ENCODE data around the gene MAMSTR. TPM values are rescaled to one million over a fixed set of nuclear protein-coding genes. Genes with fewer than 3 reads are reported as not detected.

MAMSTR gene
- polyA plus RNA-seq, 1 donor (not counting 4 experiments of a cell fraction or from before 2014, with no cell fraction given), result 0.35 TPM

GRCh38 chr19:48746738-48747575 lies 27.4 kb upstream of the MAMSTR start, which contains the start of gene IZUMO1:
Gene IZUMO1, minus strand, starts transcription at chr19:48746909. Its CDS starts 1,050 bp downstream, at chr19:48745859.
- Histone ChIP-seq H3K9me1 (ENCODE audit: control insufficient read depth, extremely low read depth, insufficient read depth, low read length) (peaks cover 4% of the 10 kb centered on the region), H3K9ac (ENCODE audit: control insufficient read depth, extremely low read depth, insufficient read depth, low read length) (no peak within 1 kb of the TSS), H3K27ac (ENCODE audit: control insufficient read depth, insufficient read depth, low read length) (no peak within 1 kb of the TSS), H3K27me3 (ENCODE audit: control insufficient read depth, extremely low read depth, insufficient read depth, low read length) (no peaks in the 10 kb centered on the region), H3K4me2 (ENCODE audit: control insufficient read depth, extremely low read depth, insufficient read depth, low read depth, low read length) (no peak within 1 kb of the TSS), H2AFZ (ENCODE audit: control insufficient read depth, low read length) (no peak within 1 kb of the TSS), H4K20me1 (ENCODE audit: control insufficient read depth, extremely low read depth, insufficient read depth, low read length) (no peaks in the 10 kb centered on the region), H3K9me3 (ENCODE audit: control insufficient read depth, low read depth, low read length) (no peaks in the 10 kb centered on the region), H3K79me2 (ENCODE audit: control insufficient read depth, insufficient read depth, low read length) (peaks cover 21% of the 10 kb centered on the region), H3K36me3 (ENCODE audit: control insufficient read depth in 2 of 2, extremely low read depth in 1 of 2, insufficient read depth in 2 of 2, low read length in 2 of 2) (peaks cover 13 to 19% of the 10 kb centered on the region in 2 experiments), H3K4me1 (ENCODE audit: control insufficient read depth, extremely low read depth, insufficient read depth, low read length) (no peaks in the 10 kb centered on the region), H3K4me3 (ENCODE audit: control insufficient read depth in 2 of 3, extremely low read depth in 1 of 3, insufficient read depth in 2 of 3, low read depth in 1 of 3, low read length in 3 of 3) (no peak within 1 kb of the TSS)
- dilution Hi-C loops (cut with MboI; ENCODE audit: extremely low pct_ligation_motif_present, low sequenced_read_pairs), result no loop called here
- DNase-seq (ENCODE audit: low read depth, low spot score) (no peak), FAIRE-seq (no peak)
- TF ChIP-seq CTCF (optimal IDR thresholded peaks at IDR 0.05 in 1 of 3, IDR thresholded peaks at IDR 0.05 in 1 of 3, conservative IDR thresholded peaks at IDR 0.05 in 1 of 3; ENCODE audit: extremely low read depth in 1 of 3, insufficient read depth in 2 of 3, low read length in 3 of 3) (no peak), EZH2 (IDR thresholded peaks at IDR 0.05; ENCODE audit: low read length) (no peak)

DNA sequence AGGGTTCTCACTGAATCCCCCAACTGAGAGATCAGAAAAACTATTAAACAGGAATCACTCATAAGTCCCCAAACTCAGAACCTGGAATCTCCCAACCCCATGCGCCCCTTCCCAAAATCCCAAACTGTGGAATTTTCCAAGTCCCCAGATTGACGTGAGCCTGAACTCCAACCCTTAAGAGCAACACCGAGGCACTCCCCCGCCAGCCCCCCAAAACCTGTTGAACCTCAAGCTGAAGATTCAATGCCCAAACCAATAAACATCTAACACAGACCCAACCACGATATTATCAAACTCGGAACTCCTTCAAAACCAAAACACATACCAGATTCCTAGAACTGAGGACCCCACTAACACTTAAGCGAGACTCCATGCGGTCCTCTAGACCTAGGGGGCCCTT lies 26.6 kb upstream of the MAMSTR start:
- TF ChIP-seq EZH2 (IDR thresholded peaks at IDR 0.05; ENCODE audit: low read length) (no peak), CTCF (optimal IDR thresholded peaks at IDR 0.05 in 1 of 3, IDR thresholded peaks at IDR 0.05 in 1 of 3, conservative IDR thresholded peaks at IDR 0.05 in 1 of 3; ENCODE audit: extremely low read depth in 1 of 3, insufficient read depth in 2 of 3, low read length in 3 of 3) (no peak)
- no peak overlapping the region for H3K4me2 ChIP-seq (ENCODE audit: control insufficient read depth, extremely low read depth, insufficient read depth, low read depth, low read length)
- peaks cover 17% of the 10 kb centered on the region for H3K79me2 ChIP-seq (ENCODE audit: control insufficient read depth, insufficient read depth, low read length)
- no peak overlapping the region for H2AFZ ChIP-seq (ENCODE audit: control insufficient read depth, low read length)
- peaks cover 4% of the 10 kb centered on the region for H3K4me1 ChIP-seq (ENCODE audit: control insufficient read depth, extremely low read depth, insufficient read depth, low read length)
- no peaks in the 10 kb centered on the region for H4K20me1 ChIP-seq (ENCODE audit: control insufficient read depth, extremely low read depth, insufficient read depth, low read length)
- peaks cover 2% of the 10 kb centered on the region for H3K9me1 ChIP-seq (ENCODE audit: control insufficient read depth, extremely low read depth, insufficient read depth, low read length)
- no peak overlapping the region for H3K4me3 ChIP-seq (ENCODE audit: control insufficient read depth in 2 of 3, extremely low read depth in 1 of 3, insufficient read depth in 2 of 3, low read depth in 1 of 3, low read length in 3 of 3)
- DNase-seq (ENCODE audit: low read depth, low spot score), result no peak
- no peaks in the 10 kb centered on the region for H3K27me3 ChIP-seq (ENCODE audit: control insufficient read depth, extremely low read depth, insufficient read depth, low read length)
- H3K9me3 ChIP-seq (ENCODE audit: control insufficient read depth, low read depth, low read length), result no peaks in the 10 kb centered on the region
- dilution Hi-C loops (cut with MboI; ENCODE audit: extremely low pct_ligation_motif_present, low sequenced_read_pairs), result no loop called here
- no peak overlapping the region for H3K9ac ChIP-seq (ENCODE audit: control insufficient read depth, extremely low read depth, insufficient read depth, low read length)
- no peak for FAIRE-seq
- no peak overlapping the region for H3K27ac ChIP-seq (ENCODE audit: control insufficient read depth, insufficient read depth, low read length)
- H3K36me3 ChIP-seq (ENCODE audit: control insufficient read depth in 2 of 2, extremely low read depth in 1 of 2, insufficient read depth in 2 of 2, low read length in 2 of 2), result peaks cover 13 to 18% of the 10 kb centered on the region in 2 experiments
